Mononuclear cell (primary cell): Measurements from ENCODE around the gene ARSB. TPM values are rescaled to one million over a fixed set of nuclear protein-coding genes. Genes with fewer than 3 reads are reported as not detected.

Source experiments
- H3K27me3 ChIP-seq: 2 replicates; pipeline ENCODE4 v1.6.0; 2011; ENCODE audit warnings: low read length, control low read depth; ENCODE audit not compliant: insufficient read depth
- H3K4me1 ChIP-seq: 2 replicates; pipeline ENCODE4 v1.5.1; 2011; ENCODE audit warnings: mild to moderate bottlenecking, low read length, control low read depth; ENCODE audit not compliant: insufficient read depth
- H3K4me3 ChIP-seq: 2 replicates; pipeline ENCODE4 v1.5.1; 2011; ENCODE audit warnings: mild to moderate bottlenecking, low read length, moderate library complexity
- H3K9me3 ChIP-seq: 2 replicates; pipeline ENCODE4 v1.5.1; 2011; ENCODE audit warnings: low read depth, mild to moderate bottlenecking, control low read depth, low read length
- total RNA-seq: library from RNA; depleted of rRNA; stranded (reverse); fragments of >200 nt; gene quantifications from one replicate; pipeline ENCODE4 v1.2.3, GENCODE V29; 2012

The ARSB gene
- total RNA-seq, 1 donor: 16.2 TPM

DNA sequence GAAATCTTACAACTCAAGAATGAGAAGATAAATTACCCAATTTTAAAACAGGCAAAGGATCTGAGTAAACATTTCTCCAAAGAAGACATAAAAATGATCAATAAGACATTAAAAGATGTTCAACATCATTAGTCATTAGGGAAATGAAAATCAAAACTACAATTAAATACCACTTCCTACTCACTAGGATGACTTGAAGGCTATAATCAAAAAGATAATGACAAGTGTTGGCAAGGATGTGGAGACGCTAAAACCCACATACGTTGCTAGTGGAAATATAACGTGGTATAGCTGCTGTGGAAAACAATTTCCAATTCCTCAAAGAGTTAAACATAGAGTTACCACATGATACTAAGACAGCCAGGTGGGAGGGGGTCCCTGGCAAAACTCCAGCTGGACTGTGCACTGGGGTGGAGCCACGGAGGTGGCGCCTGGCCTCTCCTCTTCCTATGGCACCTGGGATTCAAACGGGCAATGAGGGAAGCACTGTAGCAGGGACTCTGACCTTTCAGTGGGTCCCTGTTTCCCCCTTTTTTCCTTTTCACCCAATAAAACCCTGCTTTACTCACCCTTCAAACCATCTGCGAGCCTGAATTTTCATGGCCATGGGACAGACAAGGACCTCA lies 5.9 kb downstream of the ARSB start:
- Histone ChIP-seq H3K4me1 (peaks cover 32% of the 10 kb centered on the region), H3K4me3 (no peak overlapping the region), H3K9me3 (no peaks in the 10 kb centered on the region), H3K27me3 (no peaks in the 10 kb centered on the region)

DNA sequence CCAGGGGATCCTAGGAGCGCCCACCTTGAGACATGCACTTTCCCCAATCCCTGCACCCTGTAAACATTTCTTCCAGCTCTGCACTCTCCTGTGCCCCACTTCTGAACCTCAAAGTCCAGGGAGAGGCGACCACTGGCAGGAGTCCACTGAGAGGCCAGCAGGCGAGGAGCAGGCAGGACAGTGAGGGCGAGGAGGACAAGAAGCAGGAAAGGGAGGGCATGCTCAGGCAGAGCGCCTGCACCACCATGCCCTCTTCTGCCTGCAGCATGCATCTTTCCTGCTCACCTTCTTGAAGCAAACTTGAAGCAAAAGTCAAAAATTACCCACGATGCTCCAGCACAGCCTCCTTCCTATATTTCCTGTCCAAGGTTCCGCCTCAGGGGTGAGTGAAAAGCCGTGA lies 10.1 kb downstream of the ARSB start:
- H3K9me3 ChIP-seq: no peaks in the 10 kb centered on the region
- peaks cover 34% of the 10 kb centered on the region for H3K4me1 ChIP-seq
- H3K27me3 ChIP-seq: no peaks in the 10 kb centered on the region
- H3K4me3 ChIP-seq: no peak overlapping the region

DNA sequence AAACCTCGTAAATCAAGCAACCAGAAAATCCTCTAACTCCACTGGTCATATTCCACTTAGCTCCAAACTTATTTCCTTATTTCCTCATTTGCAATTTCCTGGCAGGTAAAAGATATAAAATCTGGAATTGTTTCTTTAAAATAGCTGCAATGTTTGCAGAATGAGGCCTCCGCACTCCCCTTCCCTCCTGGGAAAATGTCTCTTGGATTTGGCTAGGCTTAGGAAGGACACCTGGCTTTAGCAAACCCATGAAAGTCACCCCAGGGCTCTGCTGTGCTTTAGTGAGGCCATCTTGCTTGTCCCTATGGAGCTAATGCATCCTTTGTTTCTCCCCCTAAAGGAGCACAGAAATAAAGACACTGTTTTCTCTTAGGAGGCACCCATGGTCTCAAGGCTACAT lies 10.5 kb downstream of the ARSB start:
- Histone ChIP-seq H3K4me1 (peaks cover 33% of the 10 kb centered on the region), H3K4me3 (no peak overlapping the region), H3K9me3 (no peaks in the 10 kb centered on the region), H3K27me3 (no peaks in the 10 kb centered on the region)

DNA sequence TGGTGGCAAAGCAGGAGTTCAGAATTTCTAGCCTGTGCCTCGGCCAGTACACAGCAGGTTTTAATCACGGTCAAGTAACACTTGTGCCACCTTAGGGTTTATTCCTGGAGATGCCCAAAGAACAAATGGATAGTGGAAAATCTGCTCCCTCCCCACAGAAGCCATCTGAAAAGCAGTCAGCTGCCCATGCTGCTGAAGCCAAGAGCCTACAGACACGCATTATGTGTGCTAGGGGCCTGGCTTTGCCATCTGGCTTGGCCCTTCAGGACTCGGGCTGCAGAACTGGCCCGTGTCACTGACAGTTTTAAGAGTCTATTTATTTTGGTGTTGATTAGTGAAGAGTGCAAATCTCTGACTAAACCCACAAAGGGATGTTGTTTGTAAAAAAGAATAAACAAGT lies 11.1 kb downstream of the ARSB start:
- Histone ChIP-seq H3K4me3 (no peak overlapping the region), H3K27me3 (no peaks in the 10 kb centered on the region), H3K4me1 (peaks cover 27% of the 10 kb centered on the region), H3K9me3 (no peaks in the 10 kb centered on the region)

DNA sequence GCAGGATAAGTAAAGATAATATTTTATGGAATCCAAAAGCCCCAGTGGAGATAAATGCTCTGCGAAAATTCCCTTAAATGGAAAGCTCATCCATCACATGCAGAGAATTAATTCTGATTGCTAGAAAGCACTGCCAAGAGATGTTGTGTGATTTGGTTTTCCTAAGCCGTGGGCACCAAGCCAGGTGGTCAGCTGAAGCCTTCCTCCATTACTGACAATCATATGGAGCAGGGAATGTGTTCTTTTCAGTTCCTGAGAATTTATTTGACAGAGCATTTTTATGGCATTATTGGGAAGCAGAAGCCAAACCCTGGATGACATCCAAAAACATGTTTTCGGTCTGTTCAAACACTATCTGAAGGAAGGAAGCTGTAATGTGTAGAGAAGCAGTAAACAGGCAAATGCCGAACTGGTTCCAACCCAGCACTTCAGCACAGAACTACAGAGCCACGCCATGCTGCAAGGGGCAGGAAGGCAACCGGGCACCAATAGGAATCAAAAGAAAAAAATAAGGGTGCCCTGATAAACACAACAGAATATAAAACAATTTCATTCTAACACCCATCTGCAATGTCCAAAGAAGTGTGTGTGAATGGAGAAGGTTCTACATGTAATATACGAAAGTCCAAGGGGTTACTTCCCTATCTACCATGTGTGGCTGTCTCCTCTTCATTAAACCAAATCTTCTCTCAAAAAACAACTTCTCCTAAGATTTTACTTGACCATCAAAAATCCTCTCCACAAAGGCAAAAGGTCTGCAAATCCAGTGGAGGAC lies 12.3 kb downstream of the ARSB start:
- no peak overlapping the region for H3K4me3 ChIP-seq
- H3K9me3 ChIP-seq: no peaks in the 10 kb centered on the region
- H3K27me3 ChIP-seq: no peaks in the 10 kb centered on the region
- H3K4me1 ChIP-seq: peaks cover 27% of the 10 kb centered on the region

DNA sequence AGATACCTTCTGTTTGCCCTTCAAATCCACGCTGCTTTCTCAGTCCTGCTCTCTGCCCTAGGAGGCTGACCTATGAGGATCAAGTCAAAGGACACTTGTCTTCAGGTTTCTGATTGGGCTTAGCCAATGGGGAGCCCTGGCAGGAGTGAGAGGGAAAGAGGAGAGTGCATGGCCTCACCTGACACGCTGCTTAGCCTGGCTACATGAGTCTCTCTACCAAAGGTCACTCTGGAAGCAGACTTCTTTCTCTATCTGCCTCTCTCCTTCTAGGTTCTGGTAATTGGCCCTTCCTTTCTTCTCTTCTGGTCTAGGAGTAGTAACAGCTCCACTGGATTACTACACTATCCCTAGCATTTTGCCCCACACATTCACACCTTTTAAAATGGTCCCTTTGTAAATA lies 13.1 kb downstream of the ARSB start:
- Histone ChIP-seq H3K4me3 (no peak overlapping the region), H3K27me3 (no peaks in the 10 kb centered on the region), H3K9me3 (no peaks in the 10 kb centered on the region), H3K4me1 (peaks cover 21% of the 10 kb centered on the region)

DNA sequence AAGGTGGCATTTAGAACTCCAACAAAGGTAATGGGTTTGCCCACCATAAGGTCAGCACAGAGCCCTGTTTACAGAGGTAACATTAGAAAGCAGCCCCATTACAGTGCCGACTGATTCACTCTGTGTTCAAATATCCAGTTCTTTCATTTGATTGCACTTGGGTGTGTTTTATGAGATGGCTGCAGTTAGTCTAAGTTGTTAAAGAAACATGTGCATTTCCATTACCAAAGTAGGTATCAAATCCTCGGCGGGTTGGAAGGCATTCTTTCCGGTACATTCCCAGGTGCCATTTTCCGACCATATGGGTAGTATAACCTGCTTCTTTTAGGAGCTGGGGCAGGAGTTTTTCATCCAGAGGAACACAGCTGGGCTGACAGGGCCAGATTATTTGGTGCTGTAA lies 16.3 kb downstream of the ARSB start:
- H3K9me3 ChIP-seq: no peaks in the 10 kb centered on the region
- H3K4me1 ChIP-seq: peaks cover 12% of the 10 kb centered on the region
- no peaks in the 10 kb centered on the region for H3K27me3 ChIP-seq

DNA sequence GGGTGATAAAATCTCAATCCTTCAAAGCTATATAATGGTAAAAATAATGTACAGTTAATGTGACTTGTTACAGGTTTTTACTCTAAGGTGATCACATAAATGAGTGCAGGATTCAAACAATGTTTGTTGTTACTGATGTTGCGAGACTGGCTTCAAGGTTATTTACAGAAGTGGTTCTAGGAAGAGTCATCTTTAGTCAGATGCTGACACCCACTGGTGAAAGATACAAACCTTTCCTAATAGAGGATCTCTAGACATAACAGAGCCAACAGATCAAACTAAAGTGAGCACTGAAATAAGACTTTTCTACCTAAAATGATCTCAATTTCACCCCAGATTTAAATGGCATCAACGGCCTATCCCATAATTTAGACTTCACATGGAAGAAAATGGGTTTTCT lies 20.2 kb downstream of the ARSB start:
- Histone ChIP-seq H3K9me3 (no peaks in the 10 kb centered on the region), H3K27me3 (no peaks in the 10 kb centered on the region), H3K4me1 (no peaks in the 10 kb centered on the region), H3K4me3 (no peak overlapping the region)

More for the DNA sequence above, 16.3 kb downstream of the ARSB start:
- H3K4me3 ChIP-seq: no peak overlapping the region

DNA sequence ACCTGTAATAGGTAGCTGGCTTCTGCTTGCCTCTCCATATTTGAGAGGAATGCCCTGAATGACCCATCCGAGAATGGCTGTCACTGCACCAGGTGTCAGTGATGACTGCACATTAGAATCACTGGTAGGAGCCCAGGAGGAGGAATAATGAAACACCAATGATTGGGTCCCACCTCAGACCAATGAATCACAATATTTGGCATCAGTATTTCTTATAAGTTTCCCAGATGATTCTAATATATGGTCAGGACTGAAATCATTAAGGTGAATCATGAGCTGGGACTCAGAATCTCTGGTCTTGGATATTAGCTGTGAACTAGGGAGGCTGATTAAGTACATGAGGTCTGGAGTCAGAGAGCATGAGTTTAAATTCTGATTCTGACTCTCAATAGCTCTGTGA lies 23.4 kb downstream of the ARSB start:
- no peaks in the 10 kb centered on the region for H3K9me3 ChIP-seq
- H3K4me1 ChIP-seq: no peaks in the 10 kb centered on the region
- H3K4me3 ChIP-seq: no peak overlapping the region
- H3K27me3 ChIP-seq: no peaks in the 10 kb centered on the region

DNA sequence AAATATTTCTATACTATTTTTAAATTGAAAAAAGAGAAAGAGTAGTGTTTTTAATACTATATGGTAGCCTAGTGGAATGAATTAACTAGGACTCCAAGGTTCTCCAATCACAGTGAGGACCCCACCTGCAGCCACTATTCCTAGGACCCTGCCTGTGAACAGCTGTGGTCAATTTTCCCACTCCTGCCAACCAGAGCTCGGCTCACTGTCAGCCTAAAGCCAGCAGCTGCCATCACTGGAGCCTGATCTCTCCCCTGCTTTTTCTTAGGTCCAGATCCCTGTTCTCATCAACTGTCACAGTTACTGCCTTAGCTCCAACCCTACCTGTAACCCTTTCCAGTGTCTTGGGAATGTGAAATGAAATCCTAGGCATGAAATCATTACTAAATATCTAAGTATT lies 25.3 kb downstream of the ARSB start:
- Histone ChIP-seq H3K4me1 (no peaks in the 10 kb centered on the region), H3K9me3 (no peaks in the 10 kb centered on the region), H3K4me3 (no peak overlapping the region), H3K27me3 (no peaks in the 10 kb centered on the region)

DNA sequence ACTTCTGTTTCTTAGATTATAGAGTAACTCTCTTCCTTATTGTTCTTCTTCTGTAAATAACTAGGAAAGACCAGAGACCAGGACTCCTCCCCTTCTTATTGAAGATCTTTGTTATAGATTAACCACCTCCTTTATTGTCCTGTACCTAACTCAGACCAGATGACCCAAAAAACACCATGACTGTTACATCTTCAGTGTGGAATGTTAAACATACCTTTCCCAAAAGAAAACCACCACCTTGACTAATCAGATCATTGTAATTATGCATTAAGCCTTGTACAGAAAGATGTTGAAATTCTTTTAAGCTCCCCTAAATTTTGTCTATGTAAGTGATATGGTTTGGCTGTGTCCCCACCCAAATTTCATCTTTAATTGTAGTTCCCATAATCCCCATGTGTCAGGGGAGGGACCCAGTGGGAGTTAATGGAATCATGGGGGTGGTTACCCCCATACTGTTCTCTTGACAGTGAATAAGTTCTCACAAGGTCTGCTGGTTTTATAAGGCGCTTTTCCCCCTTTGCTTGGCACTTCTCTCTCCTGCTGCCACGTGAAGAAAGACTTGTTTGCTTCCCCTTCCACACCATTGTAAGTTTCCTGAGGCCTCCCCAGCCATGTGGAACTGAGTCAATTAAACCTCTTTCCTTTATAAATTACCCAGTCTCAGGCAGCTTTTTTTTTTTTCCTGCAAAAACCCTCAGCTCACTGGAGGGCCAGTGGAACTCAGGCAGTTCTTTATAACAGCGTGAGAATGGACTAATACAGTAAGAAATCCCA lies 26.3 kb downstream of the ARSB start:
- Histone ChIP-seq H3K4me1 (no peaks in the 10 kb centered on the region), H3K27me3 (no peaks in the 10 kb centered on the region), H3K9me3 (no peaks in the 10 kb centered on the region), H3K4me3 (no peak overlapping the region)

DNA sequence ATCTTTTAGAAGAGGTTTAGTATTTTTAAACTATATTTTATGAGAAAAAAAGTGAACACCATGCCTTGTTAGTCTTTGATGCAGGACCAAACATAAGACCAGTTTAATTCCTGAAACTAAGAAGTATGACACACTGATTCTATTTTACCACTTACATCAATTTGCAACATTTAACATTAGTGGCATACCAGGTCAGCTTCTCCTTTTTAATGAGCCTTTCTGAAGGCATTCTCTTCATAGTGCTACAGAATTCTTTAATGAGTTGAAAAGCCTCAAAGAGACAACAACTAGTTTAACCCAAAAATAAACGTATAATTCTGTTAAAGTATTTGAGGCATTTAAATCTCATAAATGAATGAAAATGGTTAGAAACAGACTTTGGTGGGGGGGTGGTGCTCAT lies 28.2 kb downstream of the ARSB start:
- Histone ChIP-seq H3K27me3 (no peaks in the 10 kb centered on the region), H3K9me3 (no peaks in the 10 kb centered on the region), H3K4me1 (no peaks in the 10 kb centered on the region), H3K4me3 (no peak overlapping the region)

DNA sequence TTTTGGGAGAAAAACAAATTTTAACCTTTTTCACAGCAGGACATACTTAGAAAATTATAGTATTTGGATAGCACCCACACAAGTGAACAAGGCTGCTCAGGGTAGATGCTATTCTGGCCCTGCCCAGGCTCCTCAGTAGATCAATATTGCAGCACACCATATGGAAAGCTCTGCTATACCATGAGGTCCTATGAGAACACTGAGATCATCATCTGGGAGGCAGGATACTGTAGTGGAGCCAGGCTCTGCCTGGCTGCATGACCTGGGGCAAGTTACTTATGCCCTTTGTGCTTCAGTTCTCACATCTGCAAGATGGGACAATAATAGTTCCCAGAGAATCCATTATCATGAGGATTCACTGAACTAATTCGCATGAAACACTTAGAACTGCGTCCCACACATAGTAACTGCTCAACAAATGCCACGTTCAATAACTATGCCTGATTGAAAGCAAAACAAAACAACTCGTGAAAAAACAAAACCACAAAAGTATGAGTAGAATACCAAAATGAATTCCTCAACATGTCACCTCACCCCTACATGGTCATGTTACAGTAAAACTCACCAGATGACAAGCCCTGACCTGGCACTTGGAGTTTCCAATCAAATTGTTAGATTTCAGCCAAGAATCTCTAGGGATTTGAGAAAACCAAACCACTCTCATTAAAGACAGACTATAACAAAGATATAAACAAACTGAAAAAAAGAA lies 31.9 kb downstream of the ARSB start:
- H3K27me3 ChIP-seq: no peaks in the 10 kb centered on the region
- H3K9me3 ChIP-seq: no peaks in the 10 kb centered on the region
- no peaks in the 10 kb centered on the region for H3K4me1 ChIP-seq
- no peak overlapping the region for H3K4me3 ChIP-seq

DNA sequence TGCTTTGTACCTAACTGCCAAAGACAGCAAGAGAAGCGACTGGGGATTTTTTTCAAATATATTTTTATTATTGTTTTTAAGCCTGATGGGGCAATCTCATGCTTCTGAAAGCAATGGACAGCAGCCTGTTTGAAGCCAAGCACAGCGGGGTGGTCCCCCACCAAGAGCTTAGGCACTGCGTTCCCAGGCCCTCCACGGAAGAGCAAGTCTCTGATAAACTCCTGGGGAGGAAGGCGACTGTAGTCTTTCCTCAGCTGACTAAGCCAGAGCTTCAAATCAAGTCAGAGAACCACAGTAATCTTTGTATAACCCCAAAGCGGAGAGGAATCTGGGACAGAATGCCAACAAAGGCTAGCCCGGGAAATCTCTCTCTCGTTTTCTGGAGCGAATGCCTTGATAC lies 54.4 kb downstream of the ARSB start:
- no peaks in the 10 kb centered on the region for H3K27me3 ChIP-seq
- no peaks in the 10 kb centered on the region for H3K9me3 ChIP-seq
- no peak overlapping the region for H3K4me3 ChIP-seq
- H3K4me1 ChIP-seq: no peaks in the 10 kb centered on the region

DNA sequence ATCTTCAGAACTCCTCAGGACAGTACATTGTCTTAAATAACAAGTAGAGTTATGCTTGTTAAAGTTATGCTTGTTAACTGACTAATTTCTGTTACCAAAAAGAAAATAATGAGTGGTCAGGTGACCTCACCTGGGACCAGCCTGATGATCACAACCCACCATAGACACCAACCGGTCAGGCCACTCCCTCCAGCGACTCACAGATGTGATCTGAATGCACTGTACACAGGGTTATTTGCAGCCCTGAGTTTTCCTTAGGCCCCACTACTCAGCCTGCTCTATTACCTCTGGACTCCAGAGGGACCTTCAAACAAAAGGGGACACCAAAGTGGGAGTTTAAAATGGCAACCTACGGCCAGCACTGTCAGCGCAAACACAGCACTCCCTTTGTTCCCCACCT lies 55.3 kb downstream of the ARSB start:
- no peaks in the 10 kb centered on the region for H3K4me1 ChIP-seq
- H3K27me3 ChIP-seq: no peaks in the 10 kb centered on the region
- no peak overlapping the region for H3K4me3 ChIP-seq
- no peaks in the 10 kb centered on the region for H3K9me3 ChIP-seq
